BE2C (cell line): Measurements from ENCODE around the gene SPON1.

ENCODE experiments used
- DNase-seq: peaks from one replicate; pipeline ENCODE4 v3.0.0-alpha.2; 2020
- H3K27me3 ChIP-seq: fragments of 250-450 bp; sonication (Bioruptor Pico); 2 replicates; pipeline ENCODE4 v1.5.1; 2020; ENCODE audit warnings: mild to moderate bottlenecking
- H3K36me3 ChIP-seq: fragments of 250-450 bp; sonication (Bioruptor Pico); 2 replicates; pipeline ENCODE4 v1.5.1; 2020; ENCODE audit warnings: mild to moderate bottlenecking
- H3K4me1 ChIP-seq: fragments of 250-450 bp; sonication (Bioruptor Pico); 2 replicates; pipeline ENCODE4 v1.5.1; 2020
- H3K4me3 ChIP-seq: 2 replicates; pipeline ENCODE4 v1.5.1; 2011; ENCODE audit warnings: low read depth, low read length
- H3K9me3 ChIP-seq: fragments of 250-450 bp; sonication (Bioruptor Pico); 2 replicates; pipeline ENCODE4 v1.5.1; 2020
- CTCF ChIP-seq: IDR thresholded peaks from 2 replicates; pipeline ENCODE4 v1.5.1; 2012; ENCODE audit warnings: mild to moderate bottlenecking, low read depth, low read length

SPON1 gene

GRCh38 chr11:14309425-14310192 lies 347.1 kb downstream of the SPON1 start:
- no peak for TF ChIP-seq CTCF
- no peaks in the 10 kb centered on the region for H3K4me1 ChIP-seq
- no peaks in the 10 kb centered on the region for H3K36me3 ChIP-seq
- no peaks in the 10 kb centered on the region for H3K9me3 ChIP-seq
- H3K27me3 ChIP-seq = no peaks in the 10 kb centered on the region
- no peak overlapping the region for H3K4me3 ChIP-seq
- DNase-seq = no peak

DNA sequence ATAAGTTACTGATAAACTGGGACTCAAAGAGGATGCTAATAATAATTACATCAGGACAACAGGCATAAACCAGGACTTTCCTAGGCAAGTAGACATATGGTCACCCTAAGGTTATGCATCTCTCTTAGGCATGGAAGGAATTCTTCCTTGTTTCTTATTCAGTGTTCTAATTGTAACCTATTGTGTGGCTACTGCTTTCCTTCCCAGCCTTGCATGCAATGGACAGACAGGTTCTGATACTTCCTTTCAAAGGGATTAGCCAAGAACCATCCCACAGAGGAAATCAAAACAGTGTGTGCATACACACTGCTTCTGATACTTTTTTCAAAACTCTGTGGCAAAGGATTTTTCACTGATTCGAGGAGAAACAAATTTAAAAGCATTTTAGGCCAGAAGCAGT lies 348.2 kb downstream of the SPON1 start:
- no peak for TF ChIP-seq CTCF
- DNase-seq = no peak
- no peaks in the 10 kb centered on the region for H3K9me3 ChIP-seq
- no peaks in the 10 kb centered on the region for H3K36me3 ChIP-seq
- no peaks in the 10 kb centered on the region for H3K27me3 ChIP-seq
- H3K4me1 ChIP-seq = no peaks in the 10 kb centered on the region
- no peak overlapping the region for H3K4me3 ChIP-seq

DNA sequence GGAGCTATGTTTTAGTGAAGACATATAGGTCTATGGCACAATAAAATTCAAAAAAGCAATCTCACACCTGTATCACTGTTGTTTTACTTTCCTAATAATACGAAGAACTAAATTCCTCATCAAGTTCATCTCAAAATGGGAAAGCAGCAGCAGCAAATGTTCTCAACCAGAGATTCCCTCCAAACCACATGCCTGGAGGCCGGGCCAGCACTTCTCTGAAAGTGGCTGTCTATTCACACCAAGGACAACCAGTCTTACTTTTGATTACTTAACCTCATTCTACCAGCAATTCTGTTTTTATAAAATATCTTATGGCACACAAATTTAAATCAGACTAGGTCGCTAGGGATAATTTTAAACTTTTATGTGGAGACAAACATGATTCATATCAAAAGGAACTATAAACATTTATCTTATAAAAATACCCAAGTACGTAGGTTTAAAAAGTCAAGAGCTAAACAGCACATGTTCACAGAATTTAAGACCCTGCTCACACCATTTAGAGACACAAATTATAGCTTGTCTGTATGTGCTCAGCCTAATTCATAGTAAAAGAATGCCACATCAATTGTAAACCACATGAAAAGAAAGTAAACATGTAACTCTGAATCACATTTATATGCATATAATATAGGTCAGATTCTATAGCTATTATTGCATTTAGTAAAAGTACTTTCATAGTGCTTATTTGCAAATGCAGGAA lies 350.4 kb downstream of the SPON1 start:
- H3K27me3 ChIP-seq = no peaks in the 10 kb centered on the region
- no peaks in the 10 kb centered on the region for H3K4me1 ChIP-seq
- no peak overlapping the region for H3K4me3 ChIP-seq
- H3K9me3 ChIP-seq = no peaks in the 10 kb centered on the region
- TF ChIP-seq CTCF = no peak
- DNase-seq = no peak
- no peaks in the 10 kb centered on the region for H3K36me3 ChIP-seq

- Histone ChIP-seq H3K9me3 (no peaks in the 10 kb centered on the region), H3K27me3 (no peaks in the 10 kb centered on the region), H3K4me3 (no peak overlapping the region), H3K4me1 (no peaks in the 10 kb centered on the region), H3K36me3 (no peaks in the 10 kb centered on the region)
- no peak for DNase-seq
- TF ChIP-seq CTCF = no peak
These were observed 351.6 kb downstream of the SPON1 start for GRCh38 chr11:14314127-14314526.

GRCh38 chr11:14315130-14315529 lies 352.6 kb downstream of the SPON1 start:
- DNase-seq = no peak
- no peak overlapping the region for H3K4me3 ChIP-seq
- no peaks in the 10 kb centered on the region for H3K36me3 ChIP-seq
- no peaks in the 10 kb centered on the region for H3K4me1 ChIP-seq
- H3K9me3 ChIP-seq = no peaks in the 10 kb centered on the region
- no peaks in the 10 kb centered on the region for H3K27me3 ChIP-seq
- TF ChIP-seq CTCF = no peak
